Measurements from ENCODE around the gene TM4SF20. TPM values are rescaled to one million over a fixed set of nuclear protein-coding genes. Genes with fewer than 3 reads are reported as not detected.
A peak's percentile ranks its signal among the peaks of the same experiment; 100 is the strongest.

The TM4SF20 gene, protein sequence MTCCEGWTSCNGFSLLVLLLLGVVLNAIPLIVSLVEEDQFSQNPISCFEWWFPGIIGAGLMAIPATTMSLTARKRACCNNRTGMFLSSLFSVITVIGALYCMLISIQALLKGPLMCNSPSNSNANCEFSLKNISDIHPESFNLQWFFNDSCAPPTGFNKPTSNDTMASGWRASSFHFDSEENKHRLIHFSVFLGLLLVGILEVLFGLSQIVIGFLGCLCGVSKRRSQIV
- 0.36 TPM in 1 of 2 replicates, not detected in the other for total RNA-seq (2014; rRNA removed; shearing (Covaris generic))

DNA sequence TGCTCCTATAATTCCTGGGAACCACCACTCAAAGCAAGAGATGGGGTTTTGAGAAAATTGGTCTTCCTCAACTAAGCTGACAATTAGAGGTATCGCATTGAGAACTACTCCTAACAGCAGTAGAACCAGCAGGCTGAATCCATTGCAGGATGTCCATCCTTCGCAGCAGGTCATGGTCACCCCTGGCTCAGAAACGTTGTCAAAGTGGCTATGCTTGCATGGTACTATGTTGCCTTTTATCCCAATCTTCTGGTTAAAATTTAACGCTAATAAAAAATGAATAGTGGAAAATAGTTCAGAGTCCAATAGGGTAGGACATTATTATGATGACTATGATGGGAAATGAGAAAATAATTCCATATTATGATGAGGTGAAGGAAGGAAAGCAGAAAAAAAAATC lies at the start of gene TM4SF20:
Gene TM4SF20, minus strand, starts transcription at position 212 of the 400 bp plus-strand sequence. Its CDS starts 38 bp downstream, at position 174.
- no peak for DNase-seq (ENCODE audit: low spot score)

DNA sequence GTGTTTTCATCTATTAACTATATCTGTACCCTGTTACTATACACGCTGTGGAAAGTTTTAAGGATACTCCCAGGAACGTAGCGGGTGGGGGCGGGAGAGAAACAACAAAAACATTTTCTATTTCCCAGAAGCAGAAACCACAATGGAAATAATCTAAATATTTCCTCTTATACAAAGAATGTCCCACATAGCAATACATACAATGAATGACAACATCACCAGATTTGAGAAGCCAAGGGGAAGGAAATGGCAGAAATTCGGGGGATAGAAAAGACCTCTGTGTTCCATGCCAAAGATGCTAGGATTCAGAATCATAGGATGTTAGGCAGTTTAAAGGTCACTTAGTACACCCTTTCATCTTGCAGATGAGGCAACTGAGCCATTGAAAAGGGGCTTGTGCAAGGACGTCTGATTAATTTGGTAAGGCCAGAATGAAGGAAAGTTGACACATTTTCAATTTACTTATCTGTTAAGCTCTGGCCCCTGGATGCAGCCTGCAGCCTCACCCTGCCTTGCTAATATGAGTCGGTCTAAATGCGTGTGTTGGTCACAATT lies 49.7 kb upstream of the TM4SF20 start:
- no peak for DNase-seq (ENCODE audit: low spot score)

DNA sequence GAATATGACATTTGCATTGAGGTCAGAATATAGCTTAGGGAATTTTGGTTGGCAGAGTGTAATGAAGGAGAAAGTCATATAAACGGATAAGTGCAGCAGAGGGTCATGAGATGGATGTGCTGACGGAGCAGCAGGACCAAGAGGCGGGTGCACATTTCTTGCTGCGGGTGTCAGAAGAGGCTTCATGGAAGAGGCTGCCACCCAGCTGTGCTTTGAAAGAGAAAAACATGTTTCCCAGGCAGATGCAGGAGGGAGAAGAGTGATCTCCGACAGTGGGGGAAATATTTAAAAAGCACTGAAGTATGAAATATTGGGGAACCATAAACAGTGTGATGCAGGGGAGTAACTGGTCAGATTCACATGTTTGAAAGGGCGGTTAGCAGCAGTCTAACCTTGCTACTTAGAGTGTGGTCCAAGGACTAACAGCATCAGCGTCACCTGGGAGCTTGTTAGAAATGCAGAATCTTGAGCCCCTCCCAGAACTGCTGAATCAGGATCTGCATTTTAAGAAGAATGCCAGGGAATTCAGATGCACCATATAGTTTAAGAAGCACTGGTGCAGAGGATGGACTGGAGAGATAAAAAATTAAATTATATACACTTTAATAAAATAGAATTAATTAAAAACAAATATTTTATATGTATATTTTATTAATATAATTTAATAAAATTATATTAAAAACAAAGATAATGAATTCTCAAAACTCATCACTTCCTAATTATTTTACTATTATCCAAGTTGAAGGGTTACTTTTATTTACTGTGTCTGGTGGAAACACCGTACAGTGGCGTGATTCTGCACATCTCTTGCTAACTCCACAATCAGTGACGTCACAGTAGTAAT lies 44.8 kb upstream of the TM4SF20 start:
- DNase-seq (ENCODE audit: low spot score), result no peak

DNA sequence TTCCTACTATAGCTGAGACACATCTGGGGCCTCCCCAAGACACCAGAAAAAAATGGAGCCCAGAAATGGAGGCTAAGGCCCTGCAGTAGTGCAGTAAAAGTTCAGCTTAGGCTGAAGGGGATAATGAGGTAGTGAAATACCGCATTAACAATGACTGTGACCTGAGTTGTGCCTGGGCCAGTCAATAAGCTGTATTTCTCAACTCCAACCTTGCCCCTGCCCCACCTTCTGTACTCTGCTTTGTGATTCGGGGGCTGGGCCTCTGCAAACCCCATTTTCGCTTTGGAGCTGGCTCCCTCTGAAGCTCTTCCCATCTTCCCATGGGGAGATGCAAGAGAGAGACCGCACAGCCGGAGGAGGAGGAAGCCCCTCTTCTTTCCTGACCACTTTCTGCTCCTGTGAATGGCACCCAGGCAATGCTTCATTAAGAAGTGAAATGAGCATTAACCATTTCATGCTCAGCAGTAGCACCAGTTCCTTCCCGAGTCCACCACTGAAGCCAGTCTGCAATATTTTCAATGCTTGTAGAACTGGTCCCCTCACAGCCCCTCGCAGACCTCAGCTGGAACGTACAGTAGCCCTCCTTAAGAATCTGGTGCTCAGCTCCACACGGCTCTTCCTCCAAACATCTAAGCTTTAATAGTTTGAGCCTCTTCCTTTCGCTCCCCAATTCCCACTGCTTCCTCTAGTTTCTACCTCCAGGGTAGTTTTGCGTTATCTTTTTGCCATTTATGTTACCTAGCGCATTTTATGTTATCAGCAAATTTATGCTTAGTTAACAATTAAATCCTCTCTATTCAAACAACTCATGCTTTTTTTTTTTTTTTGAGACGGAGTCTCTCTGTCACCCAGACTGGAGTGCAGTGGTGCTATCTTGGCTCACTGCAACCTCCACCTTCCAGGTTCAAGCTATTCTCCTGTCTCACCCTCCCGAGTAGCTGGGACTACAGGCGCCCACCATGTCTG lies 41.3 kb upstream of the TM4SF20 start:
- no peak for DNase-seq (ENCODE audit: low spot score)

DNA sequence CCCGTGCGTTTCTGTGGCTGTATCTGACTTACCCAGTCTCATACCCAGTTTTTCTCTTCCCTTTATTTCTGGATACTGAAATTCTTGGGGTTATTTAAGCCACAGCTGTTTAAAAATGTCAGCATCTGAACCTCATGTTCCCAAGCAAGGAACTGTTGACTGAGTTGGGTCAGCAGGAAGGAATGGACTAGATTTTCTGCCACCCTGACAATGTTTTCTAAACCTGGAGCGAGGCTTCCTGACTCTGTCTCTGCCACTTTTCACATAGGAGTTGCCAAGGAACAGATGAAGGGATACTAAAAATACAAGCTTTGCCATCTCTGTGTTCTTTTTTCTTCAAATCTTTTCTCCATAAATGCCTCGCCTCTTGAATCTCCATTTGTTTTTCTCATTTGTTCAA lies 37.6 kb upstream of the TM4SF20 start:
- no peak for DNase-seq (ENCODE audit: low spot score)

DNA sequence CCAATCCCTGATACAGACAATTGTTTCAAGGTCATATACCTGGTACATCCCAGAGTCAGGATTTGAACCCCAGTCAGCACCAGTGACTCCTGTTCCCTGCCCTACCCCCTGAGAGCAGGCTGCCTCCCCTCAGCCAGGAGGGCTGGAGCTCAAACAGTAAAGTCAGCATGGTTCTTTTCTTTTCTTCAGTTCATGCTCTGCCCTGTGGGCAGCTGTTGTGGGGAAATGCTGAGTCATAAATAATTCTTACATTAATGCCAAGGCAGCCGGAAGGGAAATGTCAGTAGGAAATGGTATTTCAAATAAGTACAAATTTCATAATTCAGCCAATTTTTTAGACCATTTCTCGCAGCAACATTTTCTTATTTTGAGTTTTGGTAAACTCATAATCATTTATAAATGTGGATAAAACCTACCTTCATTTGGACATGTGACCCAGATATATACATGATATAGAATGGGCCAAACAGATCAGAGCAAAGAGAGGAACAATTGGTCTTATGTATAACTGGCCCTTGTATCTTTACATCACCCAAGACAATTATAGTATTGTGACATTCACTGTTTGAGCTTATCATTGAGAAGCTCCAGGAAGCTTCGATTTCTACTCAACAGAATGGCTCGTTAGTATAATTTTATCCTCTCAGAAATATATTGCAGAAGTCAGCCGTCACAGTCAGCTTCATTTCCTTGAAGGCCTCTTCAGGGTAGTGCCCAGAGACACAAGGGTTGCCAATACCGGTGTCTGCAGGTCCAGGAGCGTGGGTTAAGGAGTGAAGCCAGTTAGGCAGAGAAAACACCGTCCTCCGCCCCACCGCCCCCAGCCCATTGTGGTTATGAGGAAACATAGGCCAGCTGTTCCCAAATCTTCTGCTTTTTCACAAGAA lies 36.7 kb upstream of the TM4SF20 start:
- peak; percentile 47 for DNase-seq (ENCODE audit: low spot score)

DNA sequence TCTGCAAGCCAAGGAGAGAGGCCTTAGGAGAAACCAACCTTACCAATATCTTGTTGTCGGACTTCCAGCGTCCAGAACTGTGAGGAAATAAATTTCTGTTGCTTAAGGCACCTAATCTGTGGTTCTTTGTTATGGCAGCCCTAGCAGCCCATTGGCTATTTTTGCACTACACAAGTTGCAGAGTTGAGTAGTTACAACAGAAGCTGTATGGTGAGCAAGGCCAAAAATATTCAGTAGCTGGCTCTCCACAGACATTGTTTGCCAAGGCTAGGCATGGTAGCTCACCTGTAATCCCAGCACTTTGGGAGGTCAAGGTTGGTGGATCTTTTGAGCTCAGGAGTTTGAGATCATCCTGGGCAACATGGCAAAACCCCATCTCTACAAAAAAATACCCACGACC lies 35.7 kb upstream of the TM4SF20 start:
- DNase-seq (ENCODE audit: low spot score), result no peak

DNA sequence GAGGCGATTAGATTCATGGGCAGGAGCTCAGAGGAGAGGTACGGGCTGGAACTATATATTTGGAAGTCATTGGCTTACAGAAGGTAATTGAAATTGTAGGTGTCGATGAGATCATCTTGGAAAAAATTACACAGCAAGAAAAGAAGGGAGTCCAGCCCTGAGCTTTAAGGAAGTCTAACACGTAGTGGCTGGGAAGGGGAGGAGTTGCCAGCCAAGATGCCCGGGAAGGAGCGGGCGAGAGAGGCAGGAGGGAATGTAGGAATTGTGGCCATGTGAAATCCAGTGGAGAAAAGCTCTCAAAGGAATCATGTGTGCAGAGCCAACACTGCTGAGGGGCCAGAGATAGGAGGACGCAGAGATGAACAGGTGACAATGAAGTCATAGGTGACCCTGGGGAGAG lies 34.3 kb upstream of the TM4SF20 start:
- DNase-seq (ENCODE audit: low spot score), result no peak

DNA sequence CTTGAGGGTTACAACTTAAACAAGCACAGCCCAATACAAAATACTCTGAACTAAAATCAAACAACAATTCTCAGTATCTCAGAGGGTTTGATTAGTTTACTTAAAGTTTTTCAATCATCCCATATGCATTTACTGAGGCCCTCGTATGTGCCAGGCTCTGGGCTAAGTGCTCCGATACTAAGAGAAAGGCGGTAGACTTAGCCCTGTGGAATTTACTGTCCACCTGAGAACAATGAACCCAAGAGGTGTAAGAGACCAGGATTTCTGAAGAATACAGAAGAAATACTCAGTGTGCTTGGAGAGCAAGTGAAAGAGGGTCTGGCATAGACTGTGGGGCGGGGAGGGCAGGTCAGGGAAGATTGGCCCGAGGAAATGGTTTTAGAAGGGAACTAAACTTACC lies 33.8 kb upstream of the TM4SF20 start:
- DNase-seq (ENCODE audit: low spot score), result no peak

DNA sequence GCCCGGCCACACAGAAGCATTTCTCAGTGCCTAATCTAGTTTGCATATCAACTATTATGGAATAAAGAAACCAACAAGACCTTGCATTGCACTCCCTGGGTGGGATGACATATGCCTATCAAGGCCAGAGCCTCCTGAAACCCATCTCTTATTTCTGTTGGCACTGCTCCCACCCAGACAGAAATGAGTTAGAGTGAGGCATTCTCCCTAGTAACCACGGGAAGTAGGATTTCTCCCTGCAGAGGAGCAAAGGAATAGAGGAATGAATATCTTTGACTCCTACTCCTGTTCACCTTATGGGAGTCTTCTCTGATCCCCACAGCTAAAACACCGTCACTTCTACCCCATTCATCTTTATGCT lies 32.9 kb upstream of the TM4SF20 start:
- DNase-seq (ENCODE audit: low spot score), result no peak

DNA sequence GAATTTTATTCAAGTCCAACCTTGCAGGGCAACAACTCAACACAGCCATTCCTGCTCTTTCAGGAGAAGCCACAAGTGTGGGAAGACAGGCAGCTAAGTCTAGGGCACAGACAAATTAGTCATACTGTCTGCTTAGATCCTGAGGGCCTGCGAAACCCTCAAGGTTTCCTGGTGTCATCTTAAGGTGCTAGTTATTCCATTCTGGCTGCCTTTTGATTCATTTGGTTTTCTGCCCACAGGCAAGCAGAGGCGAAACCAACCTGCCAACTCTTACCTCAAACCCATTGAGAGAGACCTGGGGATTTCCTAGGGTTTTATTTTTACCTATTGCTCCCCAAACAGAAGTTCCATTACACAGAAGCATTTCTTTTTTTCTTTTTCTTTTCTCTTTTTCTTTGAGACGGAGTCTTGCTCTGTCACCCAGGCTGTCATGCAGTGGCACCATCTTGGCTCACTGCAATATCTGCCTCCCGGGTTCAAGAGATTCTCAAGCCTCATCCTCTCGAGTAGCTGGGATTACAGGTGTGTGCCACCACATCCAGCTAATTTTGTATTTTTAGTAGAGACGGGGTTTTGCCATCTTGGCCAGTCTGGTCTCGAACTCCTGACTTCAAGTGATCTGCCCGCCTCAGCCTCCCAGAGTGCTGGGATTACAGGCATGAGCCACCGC lies 32.3 kb upstream of the TM4SF20 start:
- no peak for DNase-seq (ENCODE audit: low spot score)

DNA sequence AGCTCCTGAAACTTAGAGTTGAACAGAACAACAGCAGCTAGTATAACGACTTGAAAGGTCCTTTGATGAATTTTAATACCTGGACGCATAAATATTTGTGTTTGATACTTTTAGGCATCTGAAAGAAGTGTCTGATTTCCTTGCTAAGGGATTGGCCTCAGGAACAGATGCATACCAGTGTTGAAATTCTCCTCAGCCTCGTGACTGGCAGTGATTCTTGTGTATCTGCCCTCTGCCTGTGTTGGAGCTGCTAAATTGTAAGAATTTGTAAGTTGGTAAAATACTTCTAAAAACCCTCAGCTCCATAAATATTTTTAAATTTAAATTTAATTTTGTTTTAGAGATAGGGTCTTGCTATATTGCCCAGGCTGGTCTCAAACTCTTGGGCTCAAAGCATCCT lies 31.1 kb upstream of the TM4SF20 start:
- no peak for DNase-seq (ENCODE audit: low spot score)

DNA sequence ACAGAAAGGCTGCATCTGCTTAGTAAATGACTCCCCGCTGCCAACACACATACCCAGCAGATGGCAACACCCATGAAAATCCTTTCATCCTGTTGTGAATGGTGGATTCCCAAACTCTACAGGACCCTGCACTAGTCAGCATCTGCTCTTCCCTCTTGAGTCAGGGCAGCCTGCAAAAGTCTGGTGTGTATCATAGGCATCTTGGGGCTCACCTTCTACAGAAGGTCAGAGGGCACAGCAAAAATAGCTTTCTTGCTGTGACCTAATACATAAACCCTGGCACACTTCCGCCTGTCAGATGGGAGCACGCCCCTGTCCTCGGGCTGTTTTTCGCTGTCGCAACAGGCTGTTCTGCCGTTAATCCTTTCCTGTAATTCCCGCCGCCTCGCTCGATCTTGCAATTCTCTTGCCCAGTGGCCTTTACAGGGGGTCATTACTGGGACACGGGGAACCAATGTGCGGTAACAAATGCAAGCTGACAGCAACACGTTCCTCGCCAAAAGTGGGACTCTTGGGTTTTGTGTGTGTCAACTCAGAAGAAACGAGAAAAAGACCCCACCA lies 28.6 kb upstream of the TM4SF20 start:
- DNase-seq (ENCODE audit: low spot score), result no peak

DNA sequence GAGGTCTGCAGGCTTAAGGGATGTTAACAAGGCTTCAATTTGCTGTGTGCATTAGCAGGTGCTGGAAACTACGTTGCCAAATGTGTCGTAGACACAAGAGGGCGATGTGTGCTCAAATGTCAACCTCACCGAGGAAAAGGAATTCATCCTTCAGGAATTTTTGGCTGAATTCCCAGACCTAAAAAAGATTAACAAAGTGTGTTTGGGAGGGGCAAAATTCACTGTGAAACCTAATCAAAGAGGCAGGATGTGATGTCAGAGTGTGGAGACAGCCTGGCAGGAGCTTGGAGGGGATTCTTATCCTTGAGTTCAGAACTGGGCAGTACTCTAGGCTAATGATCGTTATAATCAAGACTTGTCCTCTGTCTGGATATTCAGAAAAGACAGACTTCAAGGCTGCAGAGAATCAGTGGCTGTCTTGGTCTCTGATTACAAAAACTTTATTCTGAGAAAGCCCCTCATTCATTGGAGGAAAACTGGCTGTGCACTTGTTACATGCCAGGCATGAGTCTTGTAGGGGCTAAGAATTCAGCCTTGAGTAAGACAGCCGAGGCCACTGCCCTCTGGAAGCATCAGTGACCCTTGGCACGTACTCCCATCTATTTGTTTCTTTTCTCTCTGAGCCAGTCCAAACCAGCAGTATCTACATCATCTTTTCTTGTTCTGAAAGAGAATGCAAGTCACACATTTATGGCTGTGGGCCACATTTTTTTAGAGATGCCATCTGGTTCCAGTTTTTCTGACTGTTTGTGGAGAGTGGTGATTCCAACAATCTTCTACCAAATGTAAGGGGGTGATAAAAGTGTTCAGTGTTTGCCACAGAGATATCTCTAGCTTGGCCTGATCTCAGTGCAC lies 27.3 kb upstream of the TM4SF20 start:
- DNase-seq (ENCODE audit: low spot score), result peak; percentile 96

DNA sequence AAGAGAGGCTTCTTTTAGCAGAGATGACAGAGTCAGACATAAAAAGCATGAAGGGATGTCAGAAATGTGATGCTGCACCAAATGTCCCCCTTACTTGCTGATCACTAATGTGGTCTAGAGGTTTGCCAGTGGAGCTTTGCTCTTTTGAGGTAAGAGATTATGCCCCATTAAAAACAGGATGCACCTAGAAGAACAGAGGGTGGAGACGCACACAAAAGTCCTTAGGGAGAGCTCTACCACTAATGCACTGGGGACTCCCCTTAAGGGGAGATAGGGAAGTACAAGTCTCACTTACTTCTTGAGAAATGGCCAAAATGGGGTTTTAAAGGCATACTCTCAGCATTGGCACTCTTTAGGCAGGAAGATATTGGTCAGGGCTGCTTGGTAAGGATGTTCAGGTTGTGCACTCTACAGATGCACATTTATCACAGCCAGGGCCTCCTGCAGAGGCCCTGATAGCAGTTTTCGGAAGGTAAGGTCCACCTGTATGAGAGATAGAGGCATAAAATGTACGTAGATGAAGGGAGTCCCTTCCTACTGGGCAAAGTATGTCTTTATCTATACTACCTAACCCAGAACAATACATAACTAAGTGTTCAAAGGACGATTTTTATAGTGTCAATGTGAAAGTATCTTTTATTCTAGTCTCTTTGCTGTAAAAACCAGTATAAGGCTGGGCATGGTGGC lies 25.6 kb upstream of the TM4SF20 start:
- no peak for DNase-seq (ENCODE audit: low spot score)

DNA sequence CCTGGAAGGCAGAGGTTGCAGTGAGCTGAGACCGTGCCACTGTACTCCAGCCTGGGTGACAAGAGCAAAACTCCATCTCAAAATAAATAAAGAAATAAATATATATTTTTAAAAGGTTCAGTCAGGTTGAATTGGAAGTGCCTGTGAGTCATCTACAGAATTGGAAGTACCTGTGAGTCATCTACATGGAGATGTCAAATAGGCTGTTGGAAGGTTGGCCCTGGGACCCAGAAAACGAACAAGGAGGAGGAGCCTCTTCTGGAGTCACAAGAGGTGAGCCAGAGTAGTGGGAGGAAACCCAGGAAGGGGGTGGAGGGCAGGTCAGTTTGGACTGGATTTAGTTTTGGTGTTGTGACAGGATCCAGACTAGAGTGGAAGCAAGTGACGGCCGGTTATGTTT lies 23.9 kb upstream of the TM4SF20 start:
- DNase-seq (ENCODE audit: low spot score), result no peak

DNA sequence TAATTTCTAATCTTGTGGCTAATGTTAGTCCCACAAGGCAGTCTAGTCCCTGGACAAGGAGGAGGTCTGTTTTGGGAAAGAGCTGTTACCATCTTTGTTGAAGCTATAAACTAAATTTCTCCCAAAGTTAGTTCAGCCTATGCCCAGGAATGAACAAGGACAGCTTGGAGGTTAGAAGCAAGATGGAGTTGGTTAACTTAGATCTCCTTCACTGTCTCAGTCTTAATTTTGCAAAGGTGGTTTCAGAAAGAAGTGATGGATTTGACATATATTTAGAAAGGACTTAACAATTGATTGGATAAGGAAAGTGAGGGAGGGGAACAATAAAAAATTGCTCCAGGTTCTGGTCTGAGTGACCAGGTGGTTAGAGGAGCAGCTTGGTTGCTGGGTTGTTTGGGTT lies 23.2 kb upstream of the TM4SF20 start:
- no peak for DNase-seq (ENCODE audit: low spot score)

DNA sequence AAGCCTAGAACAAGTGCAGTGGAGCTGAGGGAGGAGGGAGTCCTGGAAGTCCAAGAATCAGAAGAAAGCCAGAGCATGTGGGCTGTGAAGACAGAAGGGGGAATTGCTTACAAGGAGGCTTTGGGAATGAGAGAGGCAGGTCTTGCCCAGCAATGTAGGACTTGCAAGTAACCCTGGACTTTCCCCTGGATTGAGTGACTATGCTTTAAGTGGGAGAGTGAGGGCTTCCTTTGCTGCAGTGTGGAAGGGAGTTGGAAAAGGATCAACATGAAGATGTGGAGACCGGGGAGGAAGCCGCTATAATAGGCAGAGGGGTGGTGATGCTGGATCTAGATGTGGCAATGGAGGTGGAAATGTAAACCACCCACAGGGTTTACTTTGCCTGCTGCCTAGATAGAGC lies 22.4 kb upstream of the TM4SF20 start:
- no peak for DNase-seq (ENCODE audit: low spot score)

Measured in HT-29 (cell line).